Fibroblast of the aortic adventitia (primary cell): ENCODE data around the gene DEFB112. TPM values are rescaled to one million over a fixed set of nuclear protein-coding genes. Genes with fewer than 3 reads are reported as not detected.

ENCODE experiments used
- DNase-seq: peaks from one replicate; pipeline ENCODE4 v3.0.0-alpha.2; 2010; ENCODE audit warnings: low read depth
- H3K4me3 ChIP-seq: 2 replicates; pipeline ENCODE4 v1.5.1; 2011; ENCODE audit warnings: low read depth, mild to moderate bottlenecking, control low read depth, low read length, moderate library complexity
- total RNA-seq: library from RNA; depleted of rRNA; stranded (reverse); fragments of >200 nt; gene quantifications from 2 replicates; pipeline ENCODE4 v1.2.3, GENCODE V29; 2012; ENCODE audit warnings: low replicate concordance
- TF ChIP-seq, protein P1 (sequence below): IDR thresholded peaks from 2 replicates; pipeline ENCODE4 v1.5.1; 2011; ENCODE audit warnings: mild to moderate bottlenecking, low read length, control low read depth, inconsistent platforms; ENCODE audit not compliant: insufficient read depth

DEFB112 gene
- total RNA-seq, 1 donor: not detected

DNA sequence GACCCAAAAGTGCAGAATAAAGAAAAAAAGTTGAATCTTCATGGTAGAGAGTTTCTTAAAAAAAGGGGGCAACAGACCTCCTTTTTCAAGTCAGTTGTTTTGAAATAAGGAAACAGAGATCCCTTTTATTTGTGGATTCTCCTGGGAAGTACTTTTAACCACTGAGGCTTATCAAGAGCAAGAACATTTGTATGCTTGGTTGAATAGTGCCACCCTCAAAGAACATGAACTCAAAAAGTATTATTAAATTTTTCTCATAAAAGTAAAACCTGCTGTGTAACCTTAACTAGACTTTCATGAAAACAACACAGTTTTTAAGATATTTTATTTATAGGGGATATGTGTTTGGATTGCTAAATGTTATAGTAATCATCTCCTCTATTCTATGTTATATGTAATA, 27.8 kb downstream of the DEFB112 start, which contains the start of gene DEFB110:
TSS of gene DEFB110 (minus strand) at position 101 of the 400 bp plus-strand sequence. CDS start at position 42, 59 bp downstream.
- H3K4me3 ChIP-seq: no peak within 1 kb of the TSS
- TF ChIP-seq, protein P1, sequence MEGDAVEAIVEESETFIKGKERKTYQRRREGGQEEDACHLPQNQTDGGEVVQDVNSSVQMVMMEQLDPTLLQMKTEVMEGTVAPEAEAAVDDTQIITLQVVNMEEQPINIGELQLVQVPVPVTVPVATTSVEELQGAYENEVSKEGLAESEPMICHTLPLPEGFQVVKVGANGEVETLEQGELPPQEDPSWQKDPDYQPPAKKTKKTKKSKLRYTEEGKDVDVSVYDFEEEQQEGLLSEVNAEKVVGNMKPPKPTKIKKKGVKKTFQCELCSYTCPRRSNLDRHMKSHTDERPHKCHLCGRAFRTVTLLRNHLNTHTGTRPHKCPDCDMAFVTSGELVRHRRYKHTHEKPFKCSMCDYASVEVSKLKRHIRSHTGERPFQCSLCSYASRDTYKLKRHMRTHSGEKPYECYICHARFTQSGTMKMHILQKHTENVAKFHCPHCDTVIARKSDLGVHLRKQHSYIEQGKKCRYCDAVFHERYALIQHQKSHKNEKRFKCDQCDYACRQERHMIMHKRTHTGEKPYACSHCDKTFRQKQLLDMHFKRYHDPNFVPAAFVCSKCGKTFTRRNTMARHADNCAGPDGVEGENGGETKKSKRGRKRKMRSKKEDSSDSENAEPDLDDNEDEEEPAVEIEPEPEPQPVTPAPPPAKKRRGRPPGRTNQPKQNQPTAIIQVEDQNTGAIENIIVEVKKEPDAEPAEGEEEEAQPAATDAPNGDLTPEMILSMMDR: no peak

GRCh38 chr6:50007819-50008218, 41.9 kb downstream of the DEFB112 start:
- H3K4me3 ChIP-seq: no peak overlapping the region
- TF ChIP-seq, protein P1: no peak
- no peak for DNase-seq

More for the DNA sequence above, 27.8 kb downstream of the DEFB112 start, which contains the start of gene DEFB110:
- DNase-seq: no peak

DNA sequence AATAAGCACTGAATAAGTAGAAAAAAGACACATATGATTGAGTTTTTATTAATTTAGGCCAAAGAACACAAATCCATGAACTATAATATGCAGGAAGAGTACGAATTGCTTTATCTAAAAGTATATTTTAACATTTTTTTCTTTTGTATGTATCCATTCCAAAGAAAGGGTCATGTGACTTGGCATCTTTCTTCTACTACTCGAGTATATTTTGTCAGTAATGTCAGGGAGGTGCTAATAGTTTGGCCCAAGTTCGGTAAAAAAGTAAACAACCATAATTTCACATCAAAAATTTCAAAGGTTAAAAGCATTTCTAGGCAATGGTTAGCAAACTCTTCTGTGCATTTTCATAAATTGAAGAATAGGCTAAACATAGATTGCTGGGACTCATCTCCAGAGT, 46.6 kb downstream of the DEFB112 start:
- H3K4me3 ChIP-seq: no peak overlapping the region
- no peak for DNase-seq
- TF ChIP-seq, protein P1: no peak

DNA sequence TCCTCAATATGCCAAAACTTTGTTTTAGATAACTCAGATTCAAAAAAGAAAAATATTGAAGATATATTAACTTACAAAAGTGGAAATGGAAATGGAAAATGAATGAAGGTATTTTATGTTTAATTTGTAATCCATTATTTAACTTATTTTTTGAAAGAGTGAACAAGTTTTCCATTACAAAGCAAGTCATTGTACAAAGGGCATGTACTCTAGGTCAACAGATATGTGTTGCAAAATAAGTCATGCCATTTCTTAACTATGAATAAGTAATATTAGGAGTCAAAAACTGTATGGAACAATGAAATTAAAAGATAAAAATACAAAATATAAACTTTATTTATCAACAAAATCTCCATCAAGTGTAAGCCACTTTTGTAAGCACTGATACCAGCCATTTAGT, 54.5 kb downstream of the DEFB112 start:
- no peak overlapping the region for H3K4me3 ChIP-seq
- TF ChIP-seq, protein P1: no peak
- no peak for DNase-seq

Other genes starting within 250 kb of the DEFB112 start
- gene CRISP1, start 183.4 kb downstream of the DEFB112 start, total RNA-seq: not detected in 2 replicates
- not detected in 2 replicates for gene DEFB114, start 85.8 kb downstream of the DEFB112 start, total RNA-seq
- gene DEFB113, start 80.3 kb downstream of the DEFB112 start, total RNA-seq: not detected in 2 replicates
- gene DEFB110, start 27.9 kb downstream of the DEFB112 start, total RNA-seq: not detected in 2 replicates